Neural cell (in vitro differentiated cells): Measurements from ENCODE around the gene DPH1.

Source experiments
- EZH2 ChIP-seq: fragments of 200-600, 300-800 bp; shearing (Covaris generic), sonication (generic); IDR thresholded peaks from 2 replicates; pipeline ENCODE4 v1.6.1; 2014; ENCODE audit warnings: antibody characterized with exemption, low read length, borderline replicate concordance, mild to moderate bottlenecking; ENCODE audit not compliant: insufficient read depth, poor library complexity, severe bottlenecking
- POLR2AphosphoS5 ChIP-seq: IDR thresholded peaks from 2 replicates; pipeline ENCODE4 v1.6.1; 2012
- SMC3 ChIP-seq: fragments of 450-650 bp; conservative IDR thresholded peaks from 2 replicates; pipeline ENCODE4 v1.6.1; 2014; ENCODE audit warnings: antibody characterized with exemption, mild to moderate bottlenecking, moderate library complexity; ENCODE audit not compliant: poor library complexity
- TF ChIP-seq, protein P1 (sequence below): fragments of 450-650 bp; IDR thresholded peaks from 2 replicates; pipeline ENCODE4 v1.5.1; 2014; ENCODE audit warnings: antibody characterized with exemption, mild to moderate bottlenecking, moderate library complexity; ENCODE audit not compliant: poor library complexity, severe bottlenecking

DNA sequence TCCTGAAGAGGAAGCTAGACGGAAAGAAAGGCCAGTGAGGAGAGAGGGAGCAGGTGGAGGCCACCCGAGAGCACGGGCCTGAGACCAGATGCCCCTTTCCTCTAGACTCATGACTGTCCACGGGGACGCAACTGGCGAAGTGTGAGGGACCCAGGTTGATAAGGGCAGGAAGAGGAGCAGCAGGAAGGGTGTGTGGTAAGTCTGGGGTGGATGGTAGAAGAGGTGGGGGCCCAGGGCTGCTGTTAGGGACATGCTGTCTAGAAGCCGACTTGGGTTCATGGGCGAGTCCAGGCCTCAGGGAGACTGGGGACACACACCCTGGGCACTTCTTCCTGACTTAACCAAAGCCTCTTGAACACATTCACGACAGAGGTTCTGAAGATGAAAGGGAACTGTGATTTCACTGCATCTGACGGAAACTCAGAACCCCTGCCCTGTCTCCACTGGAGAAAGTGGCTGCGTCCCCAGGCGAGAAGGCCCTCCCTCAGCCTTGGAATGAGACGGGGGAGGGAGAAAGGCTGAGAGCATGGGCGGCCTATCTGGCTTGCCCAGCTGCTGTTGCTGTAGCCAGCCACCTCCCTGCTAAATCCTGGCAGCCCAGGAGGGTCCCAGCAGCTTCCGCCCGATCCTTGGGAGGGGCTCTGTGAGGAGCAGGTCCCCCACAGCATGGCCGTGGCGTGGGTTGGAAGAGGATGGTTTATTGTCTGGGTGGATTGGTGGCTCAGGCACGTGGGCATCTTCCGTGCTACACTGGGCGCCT, 30.9 kb downstream of the DPH1 start:
- TF ChIP-seq, protein P1, sequence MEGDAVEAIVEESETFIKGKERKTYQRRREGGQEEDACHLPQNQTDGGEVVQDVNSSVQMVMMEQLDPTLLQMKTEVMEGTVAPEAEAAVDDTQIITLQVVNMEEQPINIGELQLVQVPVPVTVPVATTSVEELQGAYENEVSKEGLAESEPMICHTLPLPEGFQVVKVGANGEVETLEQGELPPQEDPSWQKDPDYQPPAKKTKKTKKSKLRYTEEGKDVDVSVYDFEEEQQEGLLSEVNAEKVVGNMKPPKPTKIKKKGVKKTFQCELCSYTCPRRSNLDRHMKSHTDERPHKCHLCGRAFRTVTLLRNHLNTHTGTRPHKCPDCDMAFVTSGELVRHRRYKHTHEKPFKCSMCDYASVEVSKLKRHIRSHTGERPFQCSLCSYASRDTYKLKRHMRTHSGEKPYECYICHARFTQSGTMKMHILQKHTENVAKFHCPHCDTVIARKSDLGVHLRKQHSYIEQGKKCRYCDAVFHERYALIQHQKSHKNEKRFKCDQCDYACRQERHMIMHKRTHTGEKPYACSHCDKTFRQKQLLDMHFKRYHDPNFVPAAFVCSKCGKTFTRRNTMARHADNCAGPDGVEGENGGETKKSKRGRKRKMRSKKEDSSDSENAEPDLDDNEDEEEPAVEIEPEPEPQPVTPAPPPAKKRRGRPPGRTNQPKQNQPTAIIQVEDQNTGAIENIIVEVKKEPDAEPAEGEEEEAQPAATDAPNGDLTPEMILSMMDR = no peak
- no peak for TF ChIP-seq POLR2AphosphoS5
- no peak for TF ChIP-seq EZH2
- TF ChIP-seq SMC3 = no peak
